H1 (cell line): ENCODE measurements around the gene GRAMD2A. TPM values are rescaled to one million over a fixed set of nuclear protein-coding genes. Genes with fewer than 3 reads are reported as not detected.

Source experiments
- CTCF ChIA-PET: fragments of 300-600 bp; sonication (Branson Sonifier 250); formaldehyde crosslinking; loops from one replicate; lab custom pipeline; 2021; ENCODE audit not compliant: partially characterized antibody; lab: Charles Lee
- POLR2A ChIA-PET: fragments of 300-600 bp; sonication (Branson Sonifier 250); formaldehyde crosslinking; loops from one replicate; lab custom pipeline; 2021; ENCODE audit warnings: inconsistent platforms; ENCODE audit not compliant: partially characterized antibody; lab: Charles Lee
- DNase-seq, 2 experiments: peaks; one replicate each; pipeline versions ENCODE4 v3.0.0 to v3.0.0-alpha.2; 2010 to 2022; ENCODE audit warnings: low spot score in 2 of 2, low read depth in 1 of 2, mixed read lengths in 1 of 2
- FAIRE-seq: peaks from 2 replicates; lab custom pipeline; 2011; peaks lifted over from hg19 to GRCh38; lab: Jason Lieb, UNC
- H2AFZ ChIP-seq: 2 replicates; pipeline ENCODE4 v1.8.1; 2012; ENCODE audit warnings: low read length, inconsistent platforms
- H2AK5ac ChIP-seq: 2 replicates; pipeline ENCODE4 v1.6.1; 2013; ENCODE audit warnings: low read depth, low read length
- H2BK120ac ChIP-seq: replicated peaks from 2 replicates; pipeline ENCODE3; 2013; ENCODE audit warnings: low read depth, low read length, inconsistent platforms
- H2BK12ac ChIP-seq: 2 replicates; pipeline ENCODE4 v1.6.1; 2013; ENCODE audit warnings: low read depth, low read length
- H2BK15ac ChIP-seq: 2 replicates; pipeline ENCODE4 v1.6.1; 2013; ENCODE audit warnings: low read length
- H2BK20ac ChIP-seq: 2 replicates; pipeline ENCODE4 v1.6.1; 2013; ENCODE audit warnings: low read length
- H2BK5ac ChIP-seq: 2 replicates; pipeline ENCODE4 v1.6.1; 2013; ENCODE audit warnings: low read depth, low read length
- H3K14ac ChIP-seq: 2 replicates; pipeline ENCODE4 v1.6.1; 2013; ENCODE audit warnings: inconsistent platforms; ENCODE audit not compliant: insufficient read length
- H3K18ac ChIP-seq: 2 replicates; pipeline ENCODE4 v1.6.1; 2013; ENCODE audit warnings: low read length; ENCODE audit errors: extremely low read depth
- H3K23ac ChIP-seq: 2 replicates; pipeline ENCODE4 v1.6.1; 2013; ENCODE audit warnings: inconsistent platforms; ENCODE audit not compliant: insufficient read length
- H3K23me2 ChIP-seq: 2 replicates; pipeline ENCODE4 v1.6.1; 2013; ENCODE audit warnings: low read depth, low read length
- H3K27ac ChIP-seq: 2 replicates; pipeline ENCODE4 v1.6.1; 2011; ENCODE audit warnings: low read depth, low read length, inconsistent platforms
- H3K27me3 ChIP-seq, 4 experiments: replicated peaks in 1 of 4; 1 replicate in 1 of 4; 2 replicates in 3 of 4; pipeline versions ENCODE4 v1.6.1 to v1.8.1; 2011 to 2013; ENCODE audit warnings: low read length in 3 of 4, mild to moderate bottlenecking in 3 of 4, inconsistent platforms in 2 of 4, mixed read lengths in 2 of 4, moderate library complexity in 1 of 4; ENCODE audit not compliant: control insufficient read depth in 3 of 4, insufficient read depth in 3 of 4; ENCODE audit errors: extremely low read depth in 1 of 4
- H3K36me3 ChIP-seq, 4 experiments: 2 replicates each; pipeline versions ENCODE4 v1.6.1 to v1.8.1; 2011 to 2013; ENCODE audit warnings: mild to moderate bottlenecking in 4 of 4, low read length in 3 of 4, moderate library complexity in 2 of 4, control low read depth in 1 of 4, inconsistent platforms in 1 of 4; ENCODE audit not compliant: insufficient read depth in 4 of 4, control insufficient read depth in 2 of 4
- H3K4ac ChIP-seq: replicated peaks from 2 replicates; pipeline ENCODE3; 2013; ENCODE audit warnings: low read length, low read depth, mixed read lengths, inconsistent platforms; ENCODE audit not compliant: insufficient read length
- H3K4me1 ChIP-seq, 4 experiments: replicated peaks in 1 of 4; 1 replicate in 1 of 4; 2 replicates in 3 of 4; pipeline versions ENCODE4 v1.6.1 to v1.8.1; 2011 to 2013; ENCODE audit warnings: low read length in 3 of 4, inconsistent platforms in 2 of 4, mixed read lengths in 1 of 4; ENCODE audit not compliant: insufficient read depth in 4 of 4, control insufficient read depth in 3 of 4
- H3K4me2 ChIP-seq, 2 experiments: 2 replicates each; pipeline versions ENCODE4 v1.6.1 to v1.8.1; 2011 to 2013; ENCODE audit warnings: low read depth in 2 of 2, low read length in 2 of 2, control low read depth in 1 of 2, inconsistent platforms in 1 of 2, mild to moderate bottlenecking in 1 of 2; ENCODE audit not compliant: insufficient read depth in 1 of 2
- H3K4me3 ChIP-seq, 4 experiments: fragments of 200-600, 300-600 bp in 1 of 4; sonication (generic), shearing (Covaris generic), sonication (Bioruptor Twin) in 1 of 4; 2 replicates each; pipeline versions ENCODE4 v1.5.1 to v1.8.1; 2011 to 2016; ENCODE audit warnings: low read length in 4 of 4, low read depth in 3 of 4, control low read depth in 2 of 4, inconsistent platforms in 2 of 4, mild to moderate bottlenecking in 2 of 4, mixed read lengths in 1 of 4, moderate library complexity in 1 of 4; ENCODE audit not compliant: insufficient read depth in 2 of 4; ENCODE audit errors: extremely low read depth in 1 of 4
- H3K56ac ChIP-seq: replicated peaks from 2 replicates; pipeline ENCODE3; 2013; ENCODE audit warnings: low read depth, mild to moderate bottlenecking, mixed read lengths, low read length, inconsistent platforms; ENCODE audit not compliant: insufficient read length
- H3K79me1 ChIP-seq: 2 replicates; pipeline ENCODE4 v1.6.1; 2013; ENCODE audit warnings: low read depth, low read length, control low read depth
- H3K79me2 ChIP-seq, 2 experiments: 2 replicates each; pipeline versions ENCODE4 v1.6.1 to v1.8.1; 2012 to 2013; ENCODE audit warnings: low read length in 2 of 2, mild to moderate bottlenecking in 2 of 2, inconsistent platforms in 1 of 2; ENCODE audit not compliant: insufficient read depth in 2 of 2, control insufficient read depth in 1 of 2
- H3K9ac ChIP-seq, 4 experiments: replicated peaks in 1 of 4; 1 replicate in 1 of 4; 2 replicates in 3 of 4; pipeline versions ENCODE4 v1.6.1 to v1.8.1; 2011 to 2013; ENCODE audit warnings: low read depth in 3 of 4, low read length in 3 of 4, control low read depth in 2 of 4, mild to moderate bottlenecking in 2 of 4, moderate library complexity in 2 of 4, inconsistent platforms in 1 of 4; ENCODE audit errors: extremely low read depth in 1 of 4
- H3K9me3 ChIP-seq, 2 experiments: 2 replicates each; pipeline versions ENCODE4 v1.6.1 to v1.8.1; 2012 to 2013; ENCODE audit warnings: mild to moderate bottlenecking in 2 of 2, moderate library complexity in 2 of 2, control low read depth in 1 of 2, inconsistent platforms in 1 of 2, low read depth in 1 of 2, low read length in 1 of 2, mixed read lengths in 1 of 2; ENCODE audit not compliant: insufficient read depth in 2 of 2
- H4K20me1 ChIP-seq, 2 experiments: replicated peaks in 1 of 2; 2 replicates each; pipeline versions ENCODE3 to v1.8.1; 2011 to 2013; ENCODE audit warnings: inconsistent platforms in 2 of 2, low read length in 2 of 2, mild to moderate bottlenecking in 1 of 2; ENCODE audit not compliant: insufficient read depth in 2 of 2, control insufficient read depth in 1 of 2
- H4K5ac ChIP-seq: 2 replicates; pipeline ENCODE4 v1.6.1; 2013; ENCODE audit warnings: low read length, low read depth, mixed read lengths, inconsistent platforms; ENCODE audit not compliant: insufficient read length
- H4K8ac ChIP-seq: 2 replicates; pipeline ENCODE4 v1.8.0; 2013; ENCODE audit warnings: mild to moderate bottlenecking, moderate library complexity, low read length, inconsistent platforms; ENCODE audit not compliant: insufficient read depth; ENCODE audit errors: extremely low read depth
- H4K91ac ChIP-seq: replicated peaks from 2 replicates; pipeline ENCODE3; 2013; ENCODE audit warnings: low read length, mixed read lengths, inconsistent platforms; ENCODE audit not compliant: insufficient read length
- ASH2L ChIP-seq: fragments of 200-600, 300-600 bp; sonication (generic); IDR thresholded peaks from one replicate; pipeline ENCODE4 v1.7.1; 2017; ENCODE audit warnings: low read length
- CBX8 ChIP-seq: fragments of 300-800, 300-1000 bp; sonication (generic); IDR thresholded peaks from 2 replicates; pipeline ENCODE4 v1.7.1; 2016; ENCODE audit warnings: low read depth, low read length, borderline replicate concordance
- GTF2F1 ChIP-seq: IDR thresholded peaks from 2 replicates; pipeline ENCODE4 v1.6.1; 2012; ENCODE audit warnings: low read depth, low read length, improper control_type of control experiment, borderline replicate concordance
- HDAC6 ChIP-seq: IDR thresholded peaks from one replicate; pipeline ENCODE4 v1.7.1; 2012; ENCODE audit warnings: low read depth, mild to moderate bottlenecking, inconsistent platforms, low read length, moderate library complexity
- NRF1 ChIP-seq: IDR thresholded peaks from 2 replicates; pipeline ENCODE4 v1.6.1; 2011; ENCODE audit warnings: mild to moderate bottlenecking, low read depth, low read length, improper control_type of control experiment
- POU5F1 ChIP-seq: IDR thresholded peaks from 2 replicates; pipeline ENCODE4 v1.6.1; 2011; ENCODE audit warnings: low read depth, mild to moderate bottlenecking, low read length, moderate library complexity
- RXRA ChIP-seq: IDR thresholded peaks from 2 replicates; pipeline ENCODE4 v1.6.1; 2011; ENCODE audit warnings: low read depth, mild to moderate bottlenecking, low read length, moderate library complexity; ENCODE audit not compliant: insufficient read depth
- SIX5 ChIP-seq: IDR thresholded peaks from 2 replicates; pipeline ENCODE4 v1.6.1; 2011; ENCODE audit warnings: mild to moderate bottlenecking, low read depth, low read length
- SP1 ChIP-seq: IDR thresholded peaks from 2 replicates; pipeline ENCODE4 v1.6.1; 2011; ENCODE audit warnings: low read depth, low read length
- SP2 ChIP-seq: IDR thresholded peaks from 2 replicates; pipeline ENCODE4 v1.6.1; 2012; ENCODE audit warnings: mild to moderate bottlenecking, low read length, inconsistent platforms
- SUZ12 ChIP-seq: fragments of 200-600 bp; sonication (generic); IDR thresholded peaks from 2 replicates; pipeline ENCODE4 v1.6.1; 2012; ENCODE audit warnings: mild to moderate bottlenecking, inconsistent platforms, low read length, moderate library complexity, mixed read lengths
- YY1 ChIP-seq: IDR thresholded peaks from 2 replicates; pipeline ENCODE4 v1.6.1; 2011; ENCODE audit warnings: low read depth, mild to moderate bottlenecking, low read length
- WGBS, 2 experiments: shearing (Covaris generic) in 1 of 2; methylation state at CpG; one replicate each; pipeline versions ENCODE4 v1.1.6 to v1.1.7; 2013 to 2015; ENCODE audit warnings: low lambda C conversion rate in 2 of 2, mixed read lengths in 2 of 2, inconsistent platforms in 1 of 2, low coverage in 1 of 2, missing lambda C conversion rate in 1 of 2; ENCODE audit not compliant: insufficient replicate concordance in 2 of 2, insufficient coverage in 1 of 2, insufficient read length in 1 of 2; ENCODE audit errors: extremely low coverage in 1 of 2, missing lambda C conversion rate in 1 of 2; 5-methylcytosine and 5-hydroxymethylcytosine counted together
- polyA plus RNA-seq, 7 experiments: library from polyadenylated mRNA; depleted of rRNA in 3 of 7; stranded (reverse) in 5 of 7; unstranded in 2 of 7; fragments of >200 nt in 5 of 7; fragments of 200-250 nt in 2 of 7; gene quantifications; 1 replicate in 5 of 7; 2 replicates in 1 of 7; 4 replicates in 1 of 7; pipeline versions ENCODE4 v1.2.1 to v1.2.3, GENCODE V29; 2011 to 2013; ENCODE audit warnings: missing spikeins in 2 of 7, mixed read lengths in 2 of 7
- total RNA-seq: library from RNA; stranded (reverse); fragmentation: NEBNext Ultra II Directional; extraction: Animal tissue kit (Norgen Biotek cat#: 25700); gene quantifications from 2 replicates; pipeline ENCODE4 v1.2.1, GENCODE V29; 2021
- TF ChIP-seq, protein P1 (sequence below): IDR thresholded peaks from 2 replicates; pipeline ENCODE4 v1.6.1; 2012; ENCODE audit warnings: inconsistent platforms
- TF ChIP-seq, protein P2 (sequence below): IDR thresholded peaks from 2 replicates; pipeline ENCODE4 v1.6.1; 2011; ENCODE audit warnings: low read length, improper control_type of control experiment

Gene GRAMD2A
- total and polyA plus RNA-seq, 2 of the 8 experiments (the other 6 are each of a cell fraction or from before 2014, with no cell fraction given) = 0.57 to 1.5 TPM

DNA sequence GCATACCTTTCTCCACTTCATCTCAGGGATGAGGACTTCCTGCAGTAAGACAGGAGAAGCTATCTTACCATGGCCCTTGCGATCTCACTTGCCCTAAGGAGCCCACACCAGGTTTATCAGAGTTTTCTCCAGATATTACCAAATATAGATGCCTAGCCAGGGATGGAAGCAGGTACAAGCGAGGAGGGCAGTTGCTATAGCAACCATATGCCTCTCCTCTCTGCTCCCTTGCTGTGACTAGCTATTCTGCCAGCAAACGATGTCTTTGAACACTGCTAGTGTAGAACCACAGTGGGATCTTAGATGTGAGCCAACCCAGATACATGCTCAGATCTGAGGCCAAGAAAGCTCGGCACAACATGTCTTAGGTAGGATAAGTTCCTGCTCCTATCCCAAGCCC lies 33.9 kb downstream of the GRAMD2A start:
- Histone ChIP-seq H2BK20ac (no peak overlapping the region), H2BK5ac (no peak overlapping the region)
- 94% methylated on average over 4 of the region's 4 CpGs; no CpG with 5 or more reads in 1 of the 2 experiments for WGBS, 2 experiments
- TF ChIP-seq SUZ12 (no peak), SP1 (no peak), GTF2F1 (no peak), CBX8 (no peak), HDAC6 (no peak), SP2 (no peak), NRF1 (no peak), SIX5 (no peak), RXRA (no peak), ASH2L (no peak), POU5F1 (no peak), YY1 (no peak)
- TF ChIP-seq, protein P1, sequence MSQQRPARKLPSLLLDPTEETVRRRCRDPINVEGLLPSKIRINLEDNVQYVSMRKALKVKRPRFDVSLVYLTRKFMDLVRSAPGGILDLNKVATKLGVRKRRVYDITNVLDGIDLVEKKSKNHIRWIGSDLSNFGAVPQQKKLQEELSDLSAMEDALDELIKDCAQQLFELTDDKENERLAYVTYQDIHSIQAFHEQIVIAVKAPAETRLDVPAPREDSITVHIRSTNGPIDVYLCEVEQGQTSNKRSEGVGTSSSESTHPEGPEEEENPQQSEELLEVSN = no peak
- TF ChIP-seq, protein P2, sequence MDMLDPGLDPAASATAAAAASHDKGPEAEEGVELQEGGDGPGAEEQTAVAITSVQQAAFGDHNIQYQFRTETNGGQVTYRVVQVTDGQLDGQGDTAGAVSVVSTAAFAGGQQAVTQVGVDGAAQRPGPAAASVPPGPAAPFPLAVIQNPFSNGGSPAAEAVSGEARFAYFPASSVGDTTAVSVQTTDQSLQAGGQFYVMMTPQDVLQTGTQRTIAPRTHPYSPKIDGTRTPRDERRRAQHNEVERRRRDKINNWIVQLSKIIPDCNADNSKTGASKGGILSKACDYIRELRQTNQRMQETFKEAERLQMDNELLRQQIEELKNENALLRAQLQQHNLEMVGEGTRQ = no peak

More for the DNA sequence above, 33.9 kb downstream of the GRAMD2A start:
- Histone ChIP-seq H3K4me1 (peaks cover 0 to 6% (median 1%) of the 10 kb centered on the region in 4 experiments; a peak in 3 of 7 replicates), H2BK120ac (no peak overlapping the region), H3K4me3 (no peak overlapping the region), H3K36me3 (no peaks in the 10 kb centered on the region), H4K5ac (no peak overlapping the region), H3K4me2 (no peak overlapping the region), H3K4ac (no peak overlapping the region), H3K9me3 (no peaks in the 10 kb centered on the region), H3K56ac (no peak overlapping the region), H3K79me2 (no peaks in the 10 kb centered on the region), H4K20me1 (no peaks in the 10 kb centered on the region), H2AK5ac (no peak overlapping the region), H2BK12ac (no peak overlapping the region), H2BK15ac (no peak overlapping the region), H3K23me2 (no peaks in the 10 kb centered on the region), H3K9ac (no peak overlapping the region), H3K27me3 (no peaks in the 10 kb centered on the region), H3K14ac (no peak overlapping the region), H4K91ac (no peak overlapping the region), H3K23ac (no peak overlapping the region), H3K27ac (no peak overlapping the region), H2AFZ (no peak overlapping the region), H3K79me1 (no peaks in the 10 kb centered on the region), H3K18ac (no peak overlapping the region), H4K8ac (no peak overlapping the region)
- POLR2A ChIA-PET = no interaction called here
- CTCF ChIA-PET = interaction anchor here (2.4 to 2.8 kb wide), 3 partner anchors 7 to 362 kb away, joined by 7 to 11 read pairs (median 8); no protein-coding TSS in a partner anchor
- DNase-seq (no peak), FAIRE-seq (no peak)
